Upper lobe of left lung (tissue), 4 donors: ENCODE results near the gene NCOA1.

Experiments
- POLR2AphosphoS5 ChIP-seq, 2 donors: sonication (generic); formaldehyde crosslinking; IDR thresholded peaks; one replicate each; pipeline ENCODE4 v1.5.1; 2017; ENCODE audit warnings: antibody characterized with exemption in 2 of 2
- TF ChIP-seq, protein P1 (sequence below), 6 experiments: fragments of 450-650 bp in 4 of 6; fragments of 200-600 bp in 2 of 6; sonication (generic) in 2 of 6; IDR thresholded peaks; one replicate each; pipeline ENCODE4 v1.5.1; 2016 to 2019; ENCODE audit warnings: antibody characterized with exemption in 6 of 6

DNA sequence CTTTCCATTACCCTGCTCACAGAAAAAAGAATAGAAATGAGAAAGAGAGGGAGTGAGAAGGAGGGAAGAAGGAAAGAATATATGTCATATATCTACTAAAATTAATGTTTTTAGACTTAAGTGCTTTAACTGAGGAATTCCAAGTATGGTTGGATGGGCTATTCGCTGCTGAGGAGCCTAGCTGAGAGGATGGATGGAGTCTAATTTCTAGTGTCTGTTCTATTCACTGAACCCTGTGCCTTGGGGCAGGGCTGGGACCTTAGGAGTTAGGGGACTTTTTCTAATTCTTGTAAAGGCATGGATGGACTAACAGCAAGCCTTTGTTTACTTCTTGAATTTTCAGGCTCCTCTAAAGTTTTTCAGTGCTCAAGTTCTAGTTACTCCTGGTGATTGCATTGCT, 192.4 kb downstream of the NCOA1 start:
- no peak for TF ChIP-seq POLR2AphosphoS5 (IDR thresholded peaks at IDR 0.05)
- TF ChIP-seq, protein P1, sequence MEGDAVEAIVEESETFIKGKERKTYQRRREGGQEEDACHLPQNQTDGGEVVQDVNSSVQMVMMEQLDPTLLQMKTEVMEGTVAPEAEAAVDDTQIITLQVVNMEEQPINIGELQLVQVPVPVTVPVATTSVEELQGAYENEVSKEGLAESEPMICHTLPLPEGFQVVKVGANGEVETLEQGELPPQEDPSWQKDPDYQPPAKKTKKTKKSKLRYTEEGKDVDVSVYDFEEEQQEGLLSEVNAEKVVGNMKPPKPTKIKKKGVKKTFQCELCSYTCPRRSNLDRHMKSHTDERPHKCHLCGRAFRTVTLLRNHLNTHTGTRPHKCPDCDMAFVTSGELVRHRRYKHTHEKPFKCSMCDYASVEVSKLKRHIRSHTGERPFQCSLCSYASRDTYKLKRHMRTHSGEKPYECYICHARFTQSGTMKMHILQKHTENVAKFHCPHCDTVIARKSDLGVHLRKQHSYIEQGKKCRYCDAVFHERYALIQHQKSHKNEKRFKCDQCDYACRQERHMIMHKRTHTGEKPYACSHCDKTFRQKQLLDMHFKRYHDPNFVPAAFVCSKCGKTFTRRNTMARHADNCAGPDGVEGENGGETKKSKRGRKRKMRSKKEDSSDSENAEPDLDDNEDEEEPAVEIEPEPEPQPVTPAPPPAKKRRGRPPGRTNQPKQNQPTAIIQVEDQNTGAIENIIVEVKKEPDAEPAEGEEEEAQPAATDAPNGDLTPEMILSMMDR (IDR thresholded peaks at IDR 0.05) = no peak
